Uterus (tissue), 4 donors: Measurements from ENCODE around the gene ANKRD22. TPM values are rescaled to one million over a fixed set of nuclear protein-coding genes. Genes with fewer than 3 reads are reported as not detected.

Experiments
- DNase-seq, 2 donors: peaks; one replicate each; pipeline ENCODE4 v3.0.0-alpha.2; 2019 to 2020
- H3K27ac ChIP-seq, 2 donors: fragments of 200-600 bp; sonication (generic); 1 replicate in 1 of 2; 2 replicates in 1 of 2; pipeline ENCODE4 v1.5.1; 2016 to 2018
- H3K27me3 ChIP-seq, 2 donors: fragments of 200-600 bp; sonication (generic); one replicate each; pipeline ENCODE4 v1.5.1; 2018 to 2019; ENCODE audit warnings: control low read depth in 1 of 2
- H3K36me3 ChIP-seq, 2 donors: fragments of 200-600 bp; sonication (generic); one replicate each; pipeline ENCODE4 v1.5.1; 2019; ENCODE audit warnings: control low read depth in 1 of 2
- H3K4me1 ChIP-seq, 2 donors: fragments of 200-600 bp; sonication (generic); one replicate each; pipeline ENCODE4 v1.5.1; 2018 to 2019; ENCODE audit warnings: control low read depth in 1 of 2
- H3K4me3 ChIP-seq, 2 donors: fragments of 200-600 bp; sonication (generic); 1 replicate in 1 of 2; 2 replicates in 1 of 2; pipeline ENCODE4 v1.5.1; 2018 to 2019; ENCODE audit warnings: mild to moderate bottlenecking in 1 of 2
- H3K9me3 ChIP-seq, 2 donors: fragments of 200-600 bp; sonication (generic); one replicate each; pipeline ENCODE4 v1.5.1; 2019; ENCODE audit warnings: control low read depth in 1 of 2
- POLR2A ChIP-seq, 2 donors: fragments of 450-650 bp; IDR thresholded peaks; one replicate each; pipeline ENCODE4 v1.6.1; 2016; ENCODE audit warnings: antibody characterized with exemption in 2 of 2, mild to moderate bottlenecking in 1 of 2, moderate library complexity in 1 of 2
- intact Hi-C: fragments of 100-400 bp; cut with DNase I; formaldehyde crosslinking; loops from one replicate; pipeline ENCODE4 v1.15.1; 2023; ENCODE audit warnings: low total_unique reads
- total RNA-seq, 4 donors: library from RNA; depleted of rRNA in 3 of 4; stranded (reverse); fragments of >200 nt in 3 of 4; gene quantifications; one replicate each; pipeline versions ENCODE4 v1.1.0 to v1.2.4, GENCODE V29; 2014 to 2023
- TF ChIP-seq, protein P1 (sequence below), 4 experiments: fragments of 200-600 bp in 2 of 4; fragments of 450-650 bp in 2 of 4; sonication (generic) in 2 of 4; IDR thresholded peaks; one replicate each; pipeline ENCODE4 v1.5.1; 2016 to 2019; ENCODE audit warnings: antibody characterized with exemption in 4 of 4, mild to moderate bottlenecking in 2 of 4, moderate library complexity in 1 of 4
- donor health status: DM: yes; HTN: yes; CAD: no.

The ANKRD22 gene
- total RNA-seq, 4 donors from 2014 or later, result 0.48 TPM; not detected in 3

DNA sequence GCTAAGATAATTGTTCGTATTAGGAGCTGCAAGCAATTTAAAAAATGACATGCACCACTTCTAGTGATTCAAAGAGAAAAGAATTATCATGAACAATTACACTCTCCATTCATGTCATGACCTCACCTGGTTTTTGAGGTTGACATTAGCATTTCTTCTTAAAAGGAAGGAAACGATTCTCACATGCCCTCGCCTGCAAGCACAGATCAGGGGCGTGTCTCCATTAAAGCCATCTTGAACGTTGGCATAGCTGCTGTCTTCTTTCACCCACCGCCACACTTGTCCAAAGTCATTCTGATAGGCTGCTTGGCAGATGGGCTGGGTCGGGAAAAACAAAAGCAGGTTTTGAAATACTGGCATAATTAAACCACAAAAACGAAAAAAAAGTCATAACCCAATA, 19.9 kb downstream of the ANKRD22 start:
- Histone ChIP-seq H3K36me3 (no peaks in the 10 kb centered on the region), H3K4me3 (no peak overlapping the region), H3K27ac (no peak overlapping the region), H3K9me3 (no peaks in the 10 kb centered on the region), H3K4me1 (no peaks in the 10 kb centered on the region), H3K27me3 (no peaks in the 10 kb centered on the region)
- DNase-seq, result no peak
- TF ChIP-seq, protein P1, sequence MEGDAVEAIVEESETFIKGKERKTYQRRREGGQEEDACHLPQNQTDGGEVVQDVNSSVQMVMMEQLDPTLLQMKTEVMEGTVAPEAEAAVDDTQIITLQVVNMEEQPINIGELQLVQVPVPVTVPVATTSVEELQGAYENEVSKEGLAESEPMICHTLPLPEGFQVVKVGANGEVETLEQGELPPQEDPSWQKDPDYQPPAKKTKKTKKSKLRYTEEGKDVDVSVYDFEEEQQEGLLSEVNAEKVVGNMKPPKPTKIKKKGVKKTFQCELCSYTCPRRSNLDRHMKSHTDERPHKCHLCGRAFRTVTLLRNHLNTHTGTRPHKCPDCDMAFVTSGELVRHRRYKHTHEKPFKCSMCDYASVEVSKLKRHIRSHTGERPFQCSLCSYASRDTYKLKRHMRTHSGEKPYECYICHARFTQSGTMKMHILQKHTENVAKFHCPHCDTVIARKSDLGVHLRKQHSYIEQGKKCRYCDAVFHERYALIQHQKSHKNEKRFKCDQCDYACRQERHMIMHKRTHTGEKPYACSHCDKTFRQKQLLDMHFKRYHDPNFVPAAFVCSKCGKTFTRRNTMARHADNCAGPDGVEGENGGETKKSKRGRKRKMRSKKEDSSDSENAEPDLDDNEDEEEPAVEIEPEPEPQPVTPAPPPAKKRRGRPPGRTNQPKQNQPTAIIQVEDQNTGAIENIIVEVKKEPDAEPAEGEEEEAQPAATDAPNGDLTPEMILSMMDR (IDR thresholded peaks at IDR 0.05), result no peak
- TF ChIP-seq POLR2A (IDR thresholded peaks at IDR 0.05), result no peak
- intact Hi-C loops, result loop anchor here (10.0 kb wide), 1 partner anchor 373 kb away; the partner anchor contains the start of gene CH25H

DNA sequence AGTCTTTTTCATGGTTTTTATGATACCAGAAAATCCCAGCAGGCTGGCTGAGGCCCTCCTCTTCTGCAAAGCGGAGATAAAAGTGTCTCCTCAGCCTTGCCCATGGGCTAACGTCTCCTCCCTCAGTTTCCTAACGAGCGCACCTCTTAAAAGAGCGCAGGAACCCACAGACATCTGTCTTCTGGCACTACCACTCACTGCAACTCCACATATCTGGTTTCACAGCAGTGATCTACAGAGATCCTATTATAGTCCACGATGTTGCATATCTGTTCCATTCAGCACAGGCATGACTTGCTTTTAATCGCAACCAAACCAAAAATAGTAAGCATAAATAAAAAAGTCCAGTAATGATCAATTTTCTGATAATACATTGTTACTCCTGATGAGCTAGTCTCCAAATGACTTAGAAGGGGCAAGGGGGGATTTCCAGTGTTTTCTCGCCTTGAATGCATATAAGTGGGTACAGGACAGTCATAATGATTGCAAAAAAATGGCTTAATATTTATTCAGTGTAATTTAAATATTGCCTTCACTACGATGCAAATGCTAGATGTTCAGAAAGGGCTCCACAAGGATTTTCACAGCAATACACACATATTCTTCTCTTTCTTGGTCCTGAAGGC, 20.9 kb downstream of the ANKRD22 start:
- H3K4me1 ChIP-seq, result no peaks in the 10 kb centered on the region
- H3K4me3 ChIP-seq, result no peak overlapping the region
- TF ChIP-seq, protein P1 (IDR thresholded peaks at IDR 0.05), result no peak
- no peak for TF ChIP-seq POLR2A (IDR thresholded peaks at IDR 0.05)
- H3K9me3 ChIP-seq, result no peaks in the 10 kb centered on the region
- DNase-seq, result no peak
- no peaks in the 10 kb centered on the region for H3K36me3 ChIP-seq
- no peaks in the 10 kb centered on the region for H3K27me3 ChIP-seq
- intact Hi-C loops, result loop anchor here (10.0 kb wide), 1 partner anchor 374 kb away; the partner anchor contains the start of gene CH25H
- no peak overlapping the region for H3K27ac ChIP-seq

DNA sequence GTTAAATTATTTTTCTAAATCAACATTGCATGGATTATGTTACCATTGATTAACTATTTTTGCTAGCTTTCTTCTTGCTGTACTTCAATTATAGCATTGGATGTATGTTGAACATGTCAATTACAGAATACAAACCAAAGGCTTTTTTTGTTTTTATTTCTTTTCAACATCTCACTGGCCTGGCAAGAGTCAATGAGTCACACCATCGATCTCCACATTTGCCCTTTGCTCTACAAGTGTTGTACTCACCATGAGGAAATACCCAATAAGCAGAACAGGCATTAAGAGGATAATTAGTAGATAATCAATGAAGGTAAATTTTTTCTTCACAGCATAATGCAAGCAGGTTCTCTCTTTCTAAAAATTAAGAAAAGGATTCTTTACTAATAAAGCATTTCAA, 23.3 kb downstream of the ANKRD22 start:
- no peaks in the 10 kb centered on the region for H3K36me3 ChIP-seq
- H3K4me3 ChIP-seq, result no peak overlapping the region
- no peaks in the 10 kb centered on the region for H3K9me3 ChIP-seq
- no peak overlapping the region for H3K27ac ChIP-seq
- no peak for DNase-seq
- no peaks in the 10 kb centered on the region for H3K4me1 ChIP-seq
- H3K27me3 ChIP-seq, result no peaks in the 10 kb centered on the region
- intact Hi-C loops, result no loop called here
- TF ChIP-seq, protein P1 (IDR thresholded peaks at IDR 0.05), result no peak
- no peak for TF ChIP-seq POLR2A (IDR thresholded peaks at IDR 0.05)

DNA sequence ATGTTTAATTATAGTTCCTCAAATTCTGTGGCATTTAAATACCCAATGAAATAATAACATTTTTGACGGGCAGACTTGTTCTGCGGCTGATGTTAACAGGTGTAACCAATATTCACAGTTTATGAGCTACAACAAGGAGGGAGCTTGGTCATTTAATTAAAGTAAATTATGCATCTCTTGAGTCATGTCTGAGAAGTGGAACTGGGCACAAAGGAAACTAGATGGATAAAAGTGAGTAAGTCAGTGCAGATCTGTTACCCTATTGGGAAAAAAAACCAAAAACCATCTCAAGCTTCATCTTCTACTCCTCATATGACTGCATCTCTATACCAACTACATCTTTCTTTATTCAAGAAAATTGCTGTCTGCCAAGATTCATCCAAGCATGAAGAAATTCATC, 24.0 kb downstream of the ANKRD22 start:
- no peaks in the 10 kb centered on the region for H3K27me3 ChIP-seq
- H3K27ac ChIP-seq, result no peak overlapping the region
- H3K4me3 ChIP-seq, result no peak overlapping the region
- no peak for TF ChIP-seq POLR2A (IDR thresholded peaks at IDR 0.05)
- TF ChIP-seq, protein P1 (IDR thresholded peaks at IDR 0.05), result no peak
- H3K4me1 ChIP-seq, result no peaks in the 10 kb centered on the region
- no peaks in the 10 kb centered on the region for H3K36me3 ChIP-seq
- DNase-seq, result no peak
- intact Hi-C loops, result no loop called here
- no peaks in the 10 kb centered on the region for H3K9me3 ChIP-seq

DNA sequence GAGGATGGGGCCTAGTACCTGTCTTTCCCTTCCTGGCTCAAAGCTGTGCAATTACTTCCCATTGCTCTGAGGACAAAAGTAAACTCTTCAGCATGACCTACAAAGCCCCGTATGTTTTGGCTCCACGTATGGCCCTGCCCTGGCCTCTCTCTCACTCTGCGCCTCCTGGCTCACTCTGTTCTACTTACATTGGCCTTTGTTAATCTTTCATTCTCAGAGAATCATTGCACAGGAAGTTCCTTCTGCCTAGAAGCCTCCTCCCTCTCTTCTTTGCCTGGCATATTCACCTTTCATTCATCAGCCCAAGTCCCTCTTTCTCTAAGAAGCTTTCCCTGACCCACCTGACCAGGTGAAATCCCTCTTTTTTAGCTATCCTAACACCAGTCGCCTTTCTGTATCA, 25.3 kb downstream of the ANKRD22 start:
- Histone ChIP-seq H3K27me3 (no peaks in the 10 kb centered on the region), H3K4me3 (no peak overlapping the region), H3K36me3 (no peaks in the 10 kb centered on the region), H3K27ac (no peak overlapping the region), H3K9me3 (no peaks in the 10 kb centered on the region), H3K4me1 (no peaks in the 10 kb centered on the region)
- intact Hi-C loops, result no loop called here
- TF ChIP-seq, protein P1 (IDR thresholded peaks at IDR 0.05), result no peak
- TF ChIP-seq POLR2A (IDR thresholded peaks at IDR 0.05), result no peak
- no peak for DNase-seq
